Measurements from ENCODE around the gene BAAT. TPM values are rescaled to one million over a fixed set of nuclear protein-coding genes. Genes with fewer than 3 reads are reported as not detected.

Gene BAAT
- polyA plus RNA-seq, 1 donor (not counting 4 experiments of a cell fraction or from before 2014, with no cell fraction given): 0.14 TPM

- Histone ChIP-seq H2AFZ (ENCODE audit: control insufficient read depth, low read length) (no peak overlapping the region), H4K20me1 (ENCODE audit: control insufficient read depth, extremely low read depth, insufficient read depth, low read length) (no peaks in the 10 kb centered on the region), H3K9me3 (ENCODE audit: control insufficient read depth, low read depth, low read length) (no peaks in the 10 kb centered on the region), H3K4me2 (ENCODE audit: control insufficient read depth, extremely low read depth, insufficient read depth, low read depth, low read length) (no peak overlapping the region), H3K27me3 (ENCODE audit: control insufficient read depth, extremely low read depth, insufficient read depth, low read length) (no peaks in the 10 kb centered on the region), H3K9ac (ENCODE audit: control insufficient read depth, extremely low read depth, insufficient read depth, low read length) (no peak overlapping the region), H3K27ac (ENCODE audit: control insufficient read depth, insufficient read depth, low read length) (no peak overlapping the region), H3K79me2 (ENCODE audit: control insufficient read depth, insufficient read depth, low read length) (no peaks in the 10 kb centered on the region), H3K36me3 (ENCODE audit: control insufficient read depth in 2 of 2, extremely low read depth in 1 of 2, insufficient read depth in 2 of 2, low read length in 2 of 2) (no peaks in the 10 kb centered on the region), H3K9me1 (ENCODE audit: control insufficient read depth, extremely low read depth, insufficient read depth, low read length) (no peaks in the 10 kb centered on the region), H3K4me1 (ENCODE audit: control insufficient read depth, extremely low read depth, insufficient read depth, low read length) (peaks cover 12% of the 10 kb centered on the region), H3K4me3 (ENCODE audit: control insufficient read depth in 2 of 3, extremely low read depth in 1 of 3, insufficient read depth in 2 of 3, low read depth in 1 of 3, low read length in 3 of 3) (no peak overlapping the region)
- peak; percentile 62 for FAIRE-seq
- dilution Hi-C loops (cut with MboI; ENCODE audit: extremely low pct_ligation_motif_present, low sequenced_read_pairs): no loop called here
- no peak for TF ChIP-seq EZH2 (IDR thresholded peaks at IDR 0.05; ENCODE audit: low read length)
- no peak for TF ChIP-seq CTCF (optimal IDR thresholded peaks at IDR 0.05 in 1 of 3, IDR thresholded peaks at IDR 0.05 in 1 of 3, conservative IDR thresholded peaks at IDR 0.05 in 1 of 3; ENCODE audit: extremely low read depth in 1 of 3, insufficient read depth in 2 of 3, low read length in 3 of 3)
- no peak for DNase-seq (ENCODE audit: low read depth, low spot score)
These were observed 8.5 kb downstream of the BAAT start for GRCh38 chr9:101376111-101376848.

GRCh38 chr9:101375546-101375945, 9.3 kb downstream of the BAAT start:
- Histone ChIP-seq H3K79me2 (ENCODE audit: control insufficient read depth, insufficient read depth, low read length) (no peaks in the 10 kb centered on the region), H4K20me1 (ENCODE audit: control insufficient read depth, extremely low read depth, insufficient read depth, low read length) (no peaks in the 10 kb centered on the region), H3K9me1 (ENCODE audit: control insufficient read depth, extremely low read depth, insufficient read depth, low read length) (no peaks in the 10 kb centered on the region), H3K9me3 (ENCODE audit: control insufficient read depth, low read depth, low read length) (no peaks in the 10 kb centered on the region), H3K9ac (ENCODE audit: control insufficient read depth, extremely low read depth, insufficient read depth, low read length) (no peak overlapping the region), H3K4me3 (ENCODE audit: control insufficient read depth in 2 of 3, extremely low read depth in 1 of 3, insufficient read depth in 2 of 3, low read depth in 1 of 3, low read length in 3 of 3) (no peak overlapping the region), H2AFZ (ENCODE audit: control insufficient read depth, low read length) (no peak overlapping the region), H3K27me3 (ENCODE audit: control insufficient read depth, extremely low read depth, insufficient read depth, low read length) (no peaks in the 10 kb centered on the region), H3K27ac (ENCODE audit: control insufficient read depth, insufficient read depth, low read length) (no peak overlapping the region), H3K4me2 (ENCODE audit: control insufficient read depth, extremely low read depth, insufficient read depth, low read depth, low read length) (no peak overlapping the region), H3K36me3 (ENCODE audit: control insufficient read depth in 2 of 2, extremely low read depth in 1 of 2, insufficient read depth in 2 of 2, low read length in 2 of 2) (no peaks in the 10 kb centered on the region), H3K4me1 (ENCODE audit: control insufficient read depth, extremely low read depth, insufficient read depth, low read length) (peaks cover 12% of the 10 kb centered on the region)
- FAIRE-seq: no peak
- TF ChIP-seq EZH2 (IDR thresholded peaks at IDR 0.05; ENCODE audit: low read length) (no peak), CTCF (optimal IDR thresholded peaks at IDR 0.05 in 1 of 3, IDR thresholded peaks at IDR 0.05 in 1 of 3, conservative IDR thresholded peaks at IDR 0.05 in 1 of 3; ENCODE audit: extremely low read depth in 1 of 3, insufficient read depth in 2 of 3, low read length in 3 of 3) (no peak)
- dilution Hi-C loops (cut with MboI; ENCODE audit: extremely low pct_ligation_motif_present, low sequenced_read_pairs): no loop called here
- DNase-seq (ENCODE audit: low read depth, low spot score): no peak

Data from keratinocyte (primary cell).